Gastrocnemius medialis (tissue), 4 donors: ENCODE measurements around the gene SERPINE2.

Source experiments
- POLR2A ChIP-seq, 2 donors: fragments of 450-650 bp; IDR thresholded peaks; one replicate each; pipeline ENCODE4 v1.6.1; 2017; ENCODE audit warnings: antibody characterized with exemption in 2 of 2, mild to moderate bottlenecking in 2 of 2, moderate library complexity in 2 of 2
- TF ChIP-seq, protein P1 (sequence below), 5 experiments: fragments of 450-650 bp in 3 of 5; fragments of 200-600 bp in 2 of 5; sonication (generic) in 2 of 5; IDR thresholded peaks in 4 of 5; conservative IDR thresholded peaks in 1 of 5; 1 replicate in 4 of 5; 2 replicates in 1 of 5; pipeline ENCODE4 v1.5.1; 2016 to 2019; ENCODE audit warnings: antibody characterized with exemption in 5 of 5, mild to moderate bottlenecking in 3 of 5, moderate library complexity in 3 of 5

DNA sequence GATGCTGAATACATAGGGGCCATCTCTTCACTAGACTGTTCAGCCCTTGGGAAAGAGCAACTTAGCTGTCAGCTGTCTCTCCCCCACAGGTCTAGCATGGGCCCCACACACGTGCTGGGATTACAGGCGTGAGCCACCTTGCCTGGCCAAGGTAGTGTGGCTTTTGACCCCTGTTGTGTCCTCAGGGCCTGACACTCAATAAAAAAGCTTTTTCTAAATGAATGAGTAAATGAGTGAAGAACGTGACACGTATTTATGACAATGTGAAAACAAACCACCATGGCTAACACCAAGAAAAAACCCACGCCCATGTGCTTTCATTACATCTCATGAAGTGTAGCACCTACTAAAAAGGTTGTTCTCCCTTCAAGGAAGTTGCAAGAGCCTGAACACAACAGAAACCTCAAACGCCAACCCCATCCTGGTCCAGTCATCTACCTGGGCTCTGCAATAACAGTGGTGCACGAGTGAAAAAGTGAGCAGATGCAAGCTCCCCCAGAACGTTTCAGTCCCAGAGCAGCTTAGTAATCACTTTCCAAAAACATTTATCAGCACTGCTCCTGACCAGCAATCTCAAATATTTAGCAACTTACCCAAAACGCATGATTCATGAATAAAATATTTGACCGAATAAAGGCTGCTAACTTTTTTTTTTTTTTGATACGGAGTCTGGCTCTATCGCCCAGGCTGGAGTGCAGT, 97.4 kb downstream of the SERPINE2 start:
- TF ChIP-seq, protein P1, sequence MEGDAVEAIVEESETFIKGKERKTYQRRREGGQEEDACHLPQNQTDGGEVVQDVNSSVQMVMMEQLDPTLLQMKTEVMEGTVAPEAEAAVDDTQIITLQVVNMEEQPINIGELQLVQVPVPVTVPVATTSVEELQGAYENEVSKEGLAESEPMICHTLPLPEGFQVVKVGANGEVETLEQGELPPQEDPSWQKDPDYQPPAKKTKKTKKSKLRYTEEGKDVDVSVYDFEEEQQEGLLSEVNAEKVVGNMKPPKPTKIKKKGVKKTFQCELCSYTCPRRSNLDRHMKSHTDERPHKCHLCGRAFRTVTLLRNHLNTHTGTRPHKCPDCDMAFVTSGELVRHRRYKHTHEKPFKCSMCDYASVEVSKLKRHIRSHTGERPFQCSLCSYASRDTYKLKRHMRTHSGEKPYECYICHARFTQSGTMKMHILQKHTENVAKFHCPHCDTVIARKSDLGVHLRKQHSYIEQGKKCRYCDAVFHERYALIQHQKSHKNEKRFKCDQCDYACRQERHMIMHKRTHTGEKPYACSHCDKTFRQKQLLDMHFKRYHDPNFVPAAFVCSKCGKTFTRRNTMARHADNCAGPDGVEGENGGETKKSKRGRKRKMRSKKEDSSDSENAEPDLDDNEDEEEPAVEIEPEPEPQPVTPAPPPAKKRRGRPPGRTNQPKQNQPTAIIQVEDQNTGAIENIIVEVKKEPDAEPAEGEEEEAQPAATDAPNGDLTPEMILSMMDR (IDR thresholded peaks at IDR 0.05 in 4 of 5, conservative IDR thresholded peaks at IDR 0.05 in 1 of 5), result no peak
- no peak for TF ChIP-seq POLR2A (IDR thresholded peaks at IDR 0.05)
